ENCODE data around the gene CDH12. TPM values are rescaled to one million over a fixed set of nuclear protein-coding genes. Genes with fewer than 3 reads are reported as not detected.

Gene CDH12
- total and polyA plus RNA-seq, 2 experiments from 2014 or later, result not detected

GRCh38 chr5:22390888-22391287, 462.3 kb downstream of the CDH12 start:
- Histone ChIP-seq H3K9me3 (ENCODE audit: low read depth) (no peaks in the 10 kb centered on the region), H2AFZ (no peak overlapping the region), H3K27me3 (replicated peaks; ENCODE audit: insufficient read depth) (no peaks in the 10 kb centered on the region), H3K79me2 (ENCODE audit: insufficient read depth) (no peaks in the 10 kb centered on the region), H3K9ac (no peak overlapping the region), H3F3A (ENCODE audit: insufficient read depth) (no peaks in the 10 kb centered on the region), H3K9me2 (ENCODE audit: insufficient read depth) (no peaks in the 10 kb centered on the region), H3K36me3 (ENCODE audit: low read depth) (no peaks in the 10 kb centered on the region), H3K27ac (no peak overlapping the region), H3K4me3 (no peak overlapping the region), H3K4me2 (ENCODE audit: unreplicated experiment) (no peak overlapping the region), H4K20me1 (ENCODE audit: insufficient read depth) (no peaks in the 10 kb centered on the region), H3K4me1 (ENCODE audit: insufficient read depth) (no peaks in the 10 kb centered on the region)
- TF ChIP-seq EZH2phosphoT487 (IDR thresholded peaks at IDR 0.05; ENCODE audit: insufficient read depth, low read depth) (no peak), EZH2 (IDR thresholded peaks at IDR 0.05; ENCODE audit: insufficient read depth, poor library complexity, severe bottlenecking) (no peak)
- in situ Hi-C loops (cut with MboI), result no loop called here
- no peak for DNase-seq

GRCh38 chr5:22372826-22373660, 480.1 kb downstream of the CDH12 start:
- no peak for TF ChIP-seq EZH2phosphoT487 (IDR thresholded peaks at IDR 0.05; ENCODE audit: insufficient read depth, low read depth)
- TF ChIP-seq EZH2 (IDR thresholded peaks at IDR 0.05; ENCODE audit: insufficient read depth, poor library complexity, severe bottlenecking), result no peak
- Histone ChIP-seq H3K9me3 (ENCODE audit: low read depth) (no peaks in the 10 kb centered on the region), H3F3A (ENCODE audit: insufficient read depth) (no peaks in the 10 kb centered on the region), H3K36me3 (ENCODE audit: low read depth) (no peaks in the 10 kb centered on the region), H3K27me3 (replicated peaks; ENCODE audit: insufficient read depth) (no peaks in the 10 kb centered on the region), H3K4me2 (ENCODE audit: unreplicated experiment) (no peak overlapping the region), H3K4me1 (ENCODE audit: insufficient read depth) (no peaks in the 10 kb centered on the region), H2AFZ (no peak overlapping the region), H3K79me2 (ENCODE audit: insufficient read depth) (no peaks in the 10 kb centered on the region), H3K9ac (no peak overlapping the region), H3K4me3 (no peak overlapping the region), H3K27ac (no peak overlapping the region), H3K9me2 (ENCODE audit: insufficient read depth) (no peaks in the 10 kb centered on the region), H4K20me1 (ENCODE audit: insufficient read depth) (no peaks in the 10 kb centered on the region)
- DNase-seq, result no peak
- WGBS, 2 experiments (ENCODE audit: low coverage in 1 of 2, low lambda C conversion rate in 2 of 2, missing lambda C conversion rate in 2 of 2), result 29 to 30% methylated on average over 1 of the region's 1 CpG
- in situ Hi-C loops (cut with MboI), result no loop called here

- H3K4me2 ChIP-seq (ENCODE audit: unreplicated experiment), result no peak overlapping the region
- no peak overlapping the region for H3K27ac ChIP-seq
- no peaks in the 10 kb centered on the region for H3K27me3 ChIP-seq (replicated peaks; ENCODE audit: insufficient read depth)
- H3K4me3 ChIP-seq, result no peak overlapping the region
- H3K9me3 ChIP-seq (ENCODE audit: low read depth), result no peaks in the 10 kb centered on the region
- H3K4me1 ChIP-seq (ENCODE audit: insufficient read depth), result no peaks in the 10 kb centered on the region
- WGBS, 2 experiments (ENCODE audit: low coverage in 1 of 2, low lambda C conversion rate in 2 of 2, missing lambda C conversion rate in 2 of 2), result 33 to 37% methylated on average over 8 of the region's 8 CpGs
- H3K36me3 ChIP-seq (ENCODE audit: low read depth), result no peaks in the 10 kb centered on the region
- no peaks in the 10 kb centered on the region for H3K9me2 ChIP-seq (ENCODE audit: insufficient read depth)
- no peaks in the 10 kb centered on the region for H3F3A ChIP-seq (ENCODE audit: insufficient read depth)
- peak; percentile 23 for DNase-seq
- no peaks in the 10 kb centered on the region for H4K20me1 ChIP-seq (ENCODE audit: insufficient read depth)
- TF ChIP-seq EZH2phosphoT487 (IDR thresholded peaks at IDR 0.05; ENCODE audit: insufficient read depth, low read depth) (no peak), EZH2 (IDR thresholded peaks at IDR 0.05; ENCODE audit: insufficient read depth, poor library complexity, severe bottlenecking) (no peak)
- in situ Hi-C loops (cut with MboI), result no loop called here
- no peak overlapping the region for H2AFZ ChIP-seq
- H3K9ac ChIP-seq, result no peak overlapping the region
- no peaks in the 10 kb centered on the region for H3K79me2 ChIP-seq (ENCODE audit: insufficient read depth)
Observed at GRCh38 chr5:22372376-22372775, 480.8 kb downstream of the CDH12 start.

- H3K36me3 ChIP-seq (ENCODE audit: low read depth), result no peaks in the 10 kb centered on the region
- no peak overlapping the region for H2AFZ ChIP-seq
- no peak overlapping the region for H3K27ac ChIP-seq
- no peaks in the 10 kb centered on the region for H3K9me2 ChIP-seq (ENCODE audit: insufficient read depth)
- DNase-seq, result no peak
- no peak overlapping the region for H3K9ac ChIP-seq
- H3K27me3 ChIP-seq (replicated peaks; ENCODE audit: insufficient read depth), result no peaks in the 10 kb centered on the region
- no peak overlapping the region for H3K4me3 ChIP-seq
- no peaks in the 10 kb centered on the region for H3K4me1 ChIP-seq (ENCODE audit: insufficient read depth)
- 18% methylated on average over 3 of the region's 3 CpGs for WGBS, 2 experiments (ENCODE audit: low coverage in 1 of 2, low lambda C conversion rate in 2 of 2, missing lambda C conversion rate in 2 of 2)
- no peaks in the 10 kb centered on the region for H3K79me2 ChIP-seq (ENCODE audit: insufficient read depth)
- TF ChIP-seq EZH2 (IDR thresholded peaks at IDR 0.05; ENCODE audit: insufficient read depth, poor library complexity, severe bottlenecking), result no peak
- no peak for TF ChIP-seq EZH2phosphoT487 (IDR thresholded peaks at IDR 0.05; ENCODE audit: insufficient read depth, low read depth)
- no peaks in the 10 kb centered on the region for H4K20me1 ChIP-seq (ENCODE audit: insufficient read depth)
- no peak overlapping the region for H3K4me2 ChIP-seq (ENCODE audit: unreplicated experiment)
- in situ Hi-C loops (cut with MboI), result no loop called here
- no peaks in the 10 kb centered on the region for H3F3A ChIP-seq (ENCODE audit: insufficient read depth)
- H3K9me3 ChIP-seq (ENCODE audit: low read depth), result no peaks in the 10 kb centered on the region
Observed at GRCh38 chr5:22354956-22355355, 498.2 kb downstream of the CDH12 start.
